Neural progenitor cell (in vitro differentiated cells): ENCODE measurements around the gene NAA20.

Experiments
- CTCF ChIP-seq: fragments of 200-600 bp; sonication (generic); IDR thresholded peaks from 2 replicates; pipeline ENCODE4 v1.5.1; 2017; ENCODE audit warnings: antibody characterized with exemption, mild to moderate bottlenecking
- EZH2 ChIP-seq: fragments of 200-600 bp; sonication (generic); IDR thresholded peaks from 2 replicates; pipeline ENCODE4 v1.6.1; 2017; ENCODE audit warnings: antibody characterized with exemption, mild to moderate bottlenecking, moderate library complexity

GRCh38 chr20:20038586-20038985 is 21.4 kb downstream of the NAA20 start:
- TF ChIP-seq CTCF (no peak), EZH2 (no peak)
